ENCODE results near the gene GABRA4.

The GABRA4 gene

GRCh38 chr4:46979283-46979682, 14.1 kb downstream of the GABRA4 start:
- no peak for DNase-seq (ENCODE audit: low spot score)

GRCh38 chr4:46977245-46977644, 16.1 kb downstream of the GABRA4 start:
- no peak for DNase-seq (ENCODE audit: low spot score)

- DNase-seq (ENCODE audit: low spot score): no peak
Measured at GRCh38 chr4:46975812-46976553, 17.4 kb downstream of the GABRA4 start.

GRCh38 chr4:46974891-46975543, 18.4 kb downstream of the GABRA4 start:
- DNase-seq (ENCODE audit: low spot score): no peak

- no peak for DNase-seq (ENCODE audit: low spot score)
Measured at GRCh38 chr4:46968847-46969246, 24.5 kb downstream of the GABRA4 start.

- no peak for DNase-seq (ENCODE audit: low spot score)
Measured at GRCh38 chr4:46967631-46968030, 25.8 kb downstream of the GABRA4 start.

GRCh38 chr4:46958742-46959488, 34.5 kb downstream of the GABRA4 start:
- no peak for DNase-seq (ENCODE audit: low spot score)

- DNase-seq (ENCODE audit: low spot score): no peak
Measured at GRCh38 chr4:46956451-46956850, 36.9 kb downstream of the GABRA4 start.

- no peak for DNase-seq (ENCODE audit: low spot score)
Measured at GRCh38 chr4:46955601-46956000, 37.8 kb downstream of the GABRA4 start.

- DNase-seq (ENCODE audit: low spot score): no peak
Measured at GRCh38 chr4:46954643-46955042, 38.7 kb downstream of the GABRA4 start.

GRCh38 chr4:46953564-46953963, 39.8 kb downstream of the GABRA4 start:
- DNase-seq (ENCODE audit: low spot score): no peak

GRCh38 chr4:46952451-46952850, 40.9 kb downstream of the GABRA4 start:
- DNase-seq (ENCODE audit: low spot score): no peak

- DNase-seq (ENCODE audit: low spot score): no peak
Measured at GRCh38 chr4:46950826-46951225, 42.6 kb downstream of the GABRA4 start.

- no peak for DNase-seq (ENCODE audit: low spot score)
Measured at GRCh38 chr4:46949822-46950221, 43.6 kb downstream of the GABRA4 start.

- no peak for DNase-seq (ENCODE audit: low spot score)
Measured at GRCh38 chr4:46947541-46947940, 45.8 kb downstream of the GABRA4 start.

- no peak for DNase-seq (ENCODE audit: low spot score)
Measured at GRCh38 chr4:46946919-46947536, 46.4 kb downstream of the GABRA4 start.

- no peak for DNase-seq (ENCODE audit: low spot score)
Measured at GRCh38 chr4:46945062-46945461, 48.3 kb downstream of the GABRA4 start.

- DNase-seq (ENCODE audit: low spot score): no peak
Measured at GRCh38 chr4:46944345-46944744, 49.0 kb downstream of the GABRA4 start.

GRCh38 chr4:46937493-46937892, 55.9 kb downstream of the GABRA4 start:
- DNase-seq (ENCODE audit: low spot score): no peak

GRCh38 chr4:46934726-46935125, 58.7 kb downstream of the GABRA4 start:
- no peak for DNase-seq (ENCODE audit: low spot score)

- DNase-seq (ENCODE audit: low spot score): no peak
Measured at GRCh38 chr4:46933686-46934085, 59.7 kb downstream of the GABRA4 start.

- peak; percentile 19 for DNase-seq (ENCODE audit: low spot score)
Measured at GRCh38 chr4:46931981-46932380, 61.4 kb downstream of the GABRA4 start.

GRCh38 chr4:46930891-46931290, 62.5 kb downstream of the GABRA4 start:
- no peak for DNase-seq (ENCODE audit: low spot score)
